NT2/D1 (cell line): Measurements from ENCODE around the gene NAA60.

Experiments used
- SUZ12 ChIP-seq: IDR thresholded peaks from 2 replicates; pipeline ENCODE4 v1.6.1; 2011; ENCODE audit not compliant: insufficient read length, insufficient read depth; ENCODE audit errors: extremely low read depth
- YY1 ChIP-seq: IDR thresholded peaks from 2 replicates; pipeline ENCODE4 v1.6.1; 2011; ENCODE audit not compliant: insufficient read length, insufficient read depth
- ZNF274 ChIP-seq: IDR thresholded peaks from 2 replicates; pipeline ENCODE4 v1.6.1; 2011; ENCODE audit warnings: mild to moderate bottlenecking, low read depth, low read length

DNA sequence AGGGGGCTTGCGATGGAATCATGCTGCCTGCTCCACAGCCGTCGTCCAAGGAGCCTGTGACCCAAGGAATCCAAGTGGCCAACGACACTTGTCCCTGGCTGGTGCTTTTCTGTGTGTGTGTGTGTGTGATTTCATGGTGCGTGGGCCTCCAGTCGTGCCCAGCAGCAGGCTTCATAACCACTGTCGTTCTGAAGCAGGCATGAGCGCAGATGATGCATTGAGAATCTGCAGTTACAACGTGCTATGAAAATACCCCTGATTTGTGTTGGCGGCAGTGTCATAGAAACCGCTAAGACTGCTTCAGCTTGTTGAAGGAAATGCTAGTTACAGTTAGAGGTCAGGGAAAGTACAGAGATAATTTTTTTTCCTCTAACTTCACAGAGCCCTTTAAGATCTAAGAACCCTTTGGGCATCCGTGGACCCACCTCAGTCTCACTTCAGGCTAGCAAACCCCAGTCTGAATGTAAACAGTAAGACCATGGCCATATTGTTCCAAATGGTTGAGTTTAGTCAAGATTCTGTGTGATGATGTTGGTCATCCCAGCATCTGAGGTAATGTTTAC lies 36.3 kb downstream of the NAA60 start:
- no peak for TF ChIP-seq YY1
- TF ChIP-seq ZNF274 = no peak
- TF ChIP-seq SUZ12 = no peak
